ENCODE measurements around the gene ACSF2.

Gene ACSF2

GRCh38 chr17:50440838-50441829, 15.1 kb downstream of the ACSF2 start:
- TF ChIP-seq, protein P1, sequence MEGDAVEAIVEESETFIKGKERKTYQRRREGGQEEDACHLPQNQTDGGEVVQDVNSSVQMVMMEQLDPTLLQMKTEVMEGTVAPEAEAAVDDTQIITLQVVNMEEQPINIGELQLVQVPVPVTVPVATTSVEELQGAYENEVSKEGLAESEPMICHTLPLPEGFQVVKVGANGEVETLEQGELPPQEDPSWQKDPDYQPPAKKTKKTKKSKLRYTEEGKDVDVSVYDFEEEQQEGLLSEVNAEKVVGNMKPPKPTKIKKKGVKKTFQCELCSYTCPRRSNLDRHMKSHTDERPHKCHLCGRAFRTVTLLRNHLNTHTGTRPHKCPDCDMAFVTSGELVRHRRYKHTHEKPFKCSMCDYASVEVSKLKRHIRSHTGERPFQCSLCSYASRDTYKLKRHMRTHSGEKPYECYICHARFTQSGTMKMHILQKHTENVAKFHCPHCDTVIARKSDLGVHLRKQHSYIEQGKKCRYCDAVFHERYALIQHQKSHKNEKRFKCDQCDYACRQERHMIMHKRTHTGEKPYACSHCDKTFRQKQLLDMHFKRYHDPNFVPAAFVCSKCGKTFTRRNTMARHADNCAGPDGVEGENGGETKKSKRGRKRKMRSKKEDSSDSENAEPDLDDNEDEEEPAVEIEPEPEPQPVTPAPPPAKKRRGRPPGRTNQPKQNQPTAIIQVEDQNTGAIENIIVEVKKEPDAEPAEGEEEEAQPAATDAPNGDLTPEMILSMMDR (IDR thresholded peaks at IDR 0.05; ENCODE audit: low read depth, low read length), result no peak
- no peak for DNase-seq (ENCODE audit: low read depth in 2 of 2)

DNA sequence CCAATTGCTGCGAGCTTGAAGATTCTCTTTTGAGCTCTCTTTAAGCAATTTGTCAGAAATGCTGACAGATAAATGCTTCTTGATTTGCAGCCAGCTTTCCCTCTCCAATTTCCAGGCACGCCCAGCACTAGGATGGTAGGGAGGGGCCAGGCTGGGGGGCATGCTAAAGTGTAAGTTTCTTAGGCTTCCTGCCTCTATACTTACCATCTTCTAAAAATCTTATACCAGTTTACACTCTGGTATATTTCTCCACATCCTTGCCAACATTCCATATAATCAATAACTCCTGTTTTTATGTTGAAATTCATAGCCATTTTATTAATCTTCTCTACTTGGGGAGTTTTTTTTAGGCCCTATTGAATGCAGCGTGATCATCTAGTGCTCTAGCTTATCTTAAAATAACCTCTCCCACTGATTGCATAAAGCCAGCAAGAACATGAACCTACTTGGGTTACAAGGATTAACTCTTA, 17.5 kb downstream of the ACSF2 start:
- peak in 1 of 2 donors; percentile 53 for DNase-seq (ENCODE audit: low read depth in 2 of 2)
- TF ChIP-seq, protein P1 (IDR thresholded peaks at IDR 0.05; ENCODE audit: low read depth, low read length), result no peak
- no peak overlapping the region for H3K4me3 ChIP-seq (replicated peaks in 1 of 2; ENCODE audit: low read depth in 2 of 2, low read length in 2 of 2)

More at GRCh38 chr17:50440838-50441829, 15.1 kb downstream of the ACSF2 start:
- H3K4me3 ChIP-seq (replicated peaks in 1 of 2; ENCODE audit: low read depth in 2 of 2, low read length in 2 of 2), result no peak overlapping the region

DNA sequence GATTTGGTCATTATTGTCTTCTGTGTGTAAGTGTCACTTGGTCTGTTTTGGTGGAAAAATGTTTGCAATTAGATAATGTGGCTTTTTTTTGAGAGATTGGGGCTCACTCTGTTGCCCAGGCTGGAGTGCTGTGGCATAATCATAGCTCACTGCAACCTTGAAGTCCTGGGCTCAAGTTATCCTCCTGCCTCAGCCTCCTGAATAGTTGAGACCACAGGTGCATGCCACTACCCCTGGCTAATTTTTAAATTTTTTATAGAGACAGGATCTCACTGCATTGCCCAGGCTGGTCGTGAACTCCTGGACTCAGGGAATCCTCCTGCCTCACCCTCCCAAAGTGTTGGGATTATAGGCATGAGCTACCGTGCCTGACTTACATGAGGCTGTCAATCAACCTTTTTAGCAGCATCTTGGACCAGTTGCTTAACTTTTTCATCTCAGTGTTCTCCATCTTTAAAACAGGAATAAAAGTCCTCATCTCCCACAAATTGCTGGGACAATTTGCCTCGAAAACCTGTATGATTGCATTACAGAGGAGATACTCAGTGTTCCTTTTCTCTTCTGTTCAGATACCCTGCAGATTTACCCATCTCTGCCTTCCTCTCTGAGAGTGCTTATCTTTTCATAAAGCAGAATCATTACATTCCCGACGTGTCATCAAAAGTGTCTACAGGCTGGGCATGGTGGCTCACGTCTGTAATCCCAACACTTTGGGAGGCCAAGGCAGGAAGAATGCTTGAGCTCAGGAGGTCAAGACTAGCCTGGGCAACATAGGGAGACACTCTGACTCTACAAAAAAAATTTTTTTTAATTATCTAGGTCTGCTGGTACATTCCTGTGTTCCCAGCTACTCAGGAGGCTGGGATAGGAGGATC, 19.1 kb downstream of the ACSF2 start:
- TF ChIP-seq, protein P1 (IDR thresholded peaks at IDR 0.05; ENCODE audit: low read depth, low read length), result no peak
- no peak overlapping the region for H3K4me3 ChIP-seq (replicated peaks in 1 of 2; ENCODE audit: low read depth in 2 of 2, low read length in 2 of 2)
- no peak for DNase-seq (ENCODE audit: low read depth in 2 of 2)

DNA sequence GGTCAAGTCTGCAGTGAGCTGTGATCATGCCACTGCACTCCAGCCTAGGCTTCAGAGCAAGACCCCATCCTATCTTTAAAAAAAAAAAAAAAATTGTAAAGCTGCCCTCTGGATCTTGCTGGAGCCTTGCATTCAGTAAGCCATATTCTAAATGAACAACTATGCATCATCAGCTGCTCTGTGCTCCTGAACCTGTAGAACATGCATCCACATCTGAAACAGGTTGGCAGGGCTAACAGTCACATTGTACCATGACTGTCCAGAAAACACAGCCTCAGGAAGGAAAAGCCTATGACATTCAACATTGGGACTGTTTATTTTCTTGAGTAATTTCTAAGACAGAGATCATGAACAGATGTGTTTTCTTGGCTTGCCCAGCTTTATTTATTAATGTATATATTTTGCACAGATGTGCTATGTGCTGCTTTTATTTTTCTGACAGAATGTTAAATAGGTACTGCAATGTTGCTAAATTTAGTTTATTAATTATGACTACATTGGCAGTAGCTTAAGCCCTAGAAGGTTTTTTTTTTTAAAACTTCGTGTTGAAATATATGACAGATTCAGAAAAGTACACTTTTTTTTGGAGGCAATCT, 19.8 kb downstream of the ACSF2 start:
- DNase-seq (ENCODE audit: low read depth in 2 of 2), result no peak
- TF ChIP-seq, protein P1 (IDR thresholded peaks at IDR 0.05; ENCODE audit: low read depth, low read length), result no peak
- H3K4me3 ChIP-seq (replicated peaks in 1 of 2; ENCODE audit: low read depth in 2 of 2, low read length in 2 of 2), result no peak overlapping the region

DNA sequence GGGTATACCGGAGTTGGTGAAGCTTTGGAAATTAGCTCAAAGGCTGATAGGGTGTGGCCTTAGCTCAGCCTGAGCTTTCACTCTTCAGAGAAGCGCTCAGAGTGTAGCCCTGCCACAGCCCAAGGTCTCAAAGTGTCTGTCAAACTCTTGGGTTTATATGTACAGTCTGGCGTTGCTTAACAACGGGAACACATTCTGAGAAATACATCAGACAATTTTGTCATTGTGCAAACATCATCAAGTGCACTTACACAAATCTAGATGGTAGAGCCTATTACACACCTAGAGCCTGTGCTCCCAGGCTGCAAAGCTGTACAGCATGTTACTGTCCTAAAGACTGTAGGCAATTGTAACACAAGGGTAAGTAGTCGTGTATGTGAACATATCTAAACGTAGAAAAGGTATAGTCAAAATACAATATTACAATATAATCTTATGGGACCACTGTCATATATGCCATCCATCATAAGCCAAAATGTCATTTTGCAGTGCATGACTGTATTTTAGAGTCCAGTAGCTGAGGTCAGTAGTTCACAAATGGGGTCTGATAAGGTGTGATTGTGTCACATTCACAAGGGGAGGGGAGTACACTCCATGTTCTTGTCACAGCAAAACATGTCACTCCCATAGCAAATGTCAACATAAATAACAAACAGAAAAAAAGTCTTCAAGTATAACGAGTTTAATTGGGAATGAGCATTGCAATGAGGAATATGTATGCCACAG, 22.0 kb downstream of the ACSF2 start:
- TF ChIP-seq, protein P1 (IDR thresholded peaks at IDR 0.05; ENCODE audit: low read depth, low read length), result no peak
- no peak overlapping the region for H3K4me3 ChIP-seq (replicated peaks in 1 of 2; ENCODE audit: low read depth in 2 of 2, low read length in 2 of 2)
- no peak for DNase-seq (ENCODE audit: low read depth in 2 of 2)

GRCh38 chr17:50448643-50449042, 22.6 kb downstream of the ACSF2 start:
- TF ChIP-seq, protein P1 (IDR thresholded peaks at IDR 0.05; ENCODE audit: low read depth, low read length), result no peak
- no peak for DNase-seq (ENCODE audit: low read depth in 2 of 2)
- H3K4me3 ChIP-seq (replicated peaks in 1 of 2; ENCODE audit: low read depth in 2 of 2, low read length in 2 of 2), result no peak overlapping the region

All from cardiac fibroblast (primary cell).